Measurements from ENCODE around the gene SRGAP3.
"Not testable (repeated sequence)": the region's sequence is repeated elsewhere in the genome, so short reads cannot be mapped to it uniquely, and the experiment has no call there.

Gene SRGAP3

GRCh38 chr3:9293076-9293475, 43.6 kb upstream of the SRGAP3 start:
- H3K27ac ChIP-seq = no peak overlapping the region

GRCh38 chr3:9292516-9292915, 43.1 kb upstream of the SRGAP3 start:
- Histone ChIP-seq H3K4me3 (IDR thresholded peaks at IDR 0.05; ENCODE audit: insufficient read depth, low read depth, low read length) (no peak overlapping the region), H3K4me2 (no peak overlapping the region), H3K9ac (no peak overlapping the region), H3K4me1 (ENCODE audit: low read depth, poor library complexity, severe bottlenecking) (no peaks in the 10 kb centered on the region), H2AFZ (ENCODE audit: low read depth) (no peak overlapping the region), H3K36me3 (ENCODE audit: insufficient read depth) (no peaks in the 10 kb centered on the region), H3K79me2 (ENCODE audit: insufficient read depth, low read depth) (no peaks in the 10 kb centered on the region), H4K20me1 (ENCODE audit: insufficient read depth) (no peaks in the 10 kb centered on the region), H3K27me3 (ENCODE audit: insufficient read depth, low read depth) (no peaks in the 10 kb centered on the region), H3K27ac (no peak overlapping the region)
- no peak for TF ChIP-seq CTCF (conservative IDR thresholded peaks at IDR 0.05; ENCODE audit: low read depth, low read length)

More at GRCh38 chr3:9293076-9293475, 43.6 kb upstream of the SRGAP3 start:
- no peak overlapping the region for H3K9ac ChIP-seq
- no peaks in the 10 kb centered on the region for H3K36me3 ChIP-seq (ENCODE audit: insufficient read depth)
- no peaks in the 10 kb centered on the region for H3K27me3 ChIP-seq (ENCODE audit: insufficient read depth, low read depth)
- H2AFZ ChIP-seq (ENCODE audit: low read depth) = no peak overlapping the region
- no peaks in the 10 kb centered on the region for H3K4me1 ChIP-seq (ENCODE audit: low read depth, poor library complexity, severe bottlenecking)
- no peaks in the 10 kb centered on the region for H3K79me2 ChIP-seq (ENCODE audit: insufficient read depth, low read depth)
- H4K20me1 ChIP-seq (ENCODE audit: insufficient read depth) = no peaks in the 10 kb centered on the region
- no peak overlapping the region for H3K4me2 ChIP-seq
- TF ChIP-seq CTCF (conservative IDR thresholded peaks at IDR 0.05; ENCODE audit: low read depth, low read length) = no peak
- no peak overlapping the region for H3K4me3 ChIP-seq (IDR thresholded peaks at IDR 0.05; ENCODE audit: insufficient read depth, low read depth, low read length)

GRCh38 chr3:9291821-9292410, 42.5 kb upstream of the SRGAP3 start:
- TF ChIP-seq CTCF (conservative IDR thresholded peaks at IDR 0.05; ENCODE audit: low read depth, low read length) = no peak
- H4K20me1 ChIP-seq (ENCODE audit: insufficient read depth) = no peaks in the 10 kb centered on the region
- H3K9ac ChIP-seq = no peak overlapping the region
- H3K36me3 ChIP-seq (ENCODE audit: insufficient read depth) = no peaks in the 10 kb centered on the region
- no peak overlapping the region for H3K4me3 ChIP-seq (IDR thresholded peaks at IDR 0.05; ENCODE audit: insufficient read depth, low read depth, low read length)
- no peaks in the 10 kb centered on the region for H3K4me1 ChIP-seq (ENCODE audit: low read depth, poor library complexity, severe bottlenecking)
- H3K4me2 ChIP-seq = no peak overlapping the region
- H3K27ac ChIP-seq = no peak overlapping the region
- no peaks in the 10 kb centered on the region for H3K27me3 ChIP-seq (ENCODE audit: insufficient read depth, low read depth)
- H3K79me2 ChIP-seq (ENCODE audit: insufficient read depth, low read depth) = no peaks in the 10 kb centered on the region
- H2AFZ ChIP-seq (ENCODE audit: low read depth) = no peak overlapping the region

GRCh38 chr3:9290566-9290965, 41.1 kb upstream of the SRGAP3 start:
- TF ChIP-seq CTCF (conservative IDR thresholded peaks at IDR 0.05; ENCODE audit: low read depth, low read length) = no peak
- Histone ChIP-seq H3K9ac (no peak overlapping the region), H3K4me3 (IDR thresholded peaks at IDR 0.05; ENCODE audit: insufficient read depth, low read depth, low read length) (no peak overlapping the region), H3K36me3 (ENCODE audit: insufficient read depth) (no peaks in the 10 kb centered on the region), H4K20me1 (ENCODE audit: insufficient read depth) (no peaks in the 10 kb centered on the region), H2AFZ (ENCODE audit: low read depth) (no peak overlapping the region), H3K79me2 (ENCODE audit: insufficient read depth, low read depth) (no peaks in the 10 kb centered on the region), H3K4me2 (no peak overlapping the region), H3K27ac (no peak overlapping the region), H3K27me3 (ENCODE audit: insufficient read depth, low read depth) (no peaks in the 10 kb centered on the region), H3K4me1 (ENCODE audit: low read depth, poor library complexity, severe bottlenecking) (no peaks in the 10 kb centered on the region)

GRCh38 chr3:9281533-9281932, 32.1 kb upstream of the SRGAP3 start:
- not testable (repeated sequence) for H3K27ac ChIP-seq; H3K4me1 ChIP-seq (ENCODE audit: low read depth, poor library complexity, severe bottlenecking); H3K4me2 ChIP-seq; H3K36me3 ChIP-seq (ENCODE audit: insufficient read depth); H3K27me3 ChIP-seq (ENCODE audit: insufficient read depth, low read depth); H2AFZ ChIP-seq (ENCODE audit: low read depth); H3K4me3 ChIP-seq (IDR thresholded peaks at IDR 0.05; ENCODE audit: insufficient read depth, low read depth, low read length); H3K79me2 ChIP-seq (ENCODE audit: insufficient read depth, low read depth); H4K20me1 ChIP-seq (ENCODE audit: insufficient read depth); H3K9ac ChIP-seq

Measured in KMS-11 (cell line).